Glutamatergic neuron (in vitro differentiated cells): ENCODE results near the gene RBM24. TPM values are rescaled to one million over a fixed set of nuclear protein-coding genes. Genes with fewer than 3 reads are reported as not detected.

Experiments used
- DNase-seq: peaks from one replicate; pipeline ENCODE4 v3.0.0; 2022
- H3K27ac Mint-ChIP-seq: one replicate; pipeline ENCODE4 v1.8.0; 2020; ENCODE audit warnings: mild to moderate bottlenecking, mixed read lengths, inconsistent platforms; ENCODE audit not compliant: unreplicated experiment
- H3K27me3 Mint-ChIP-seq: one replicate; pipeline ENCODE4 v1.8.0; 2020; ENCODE audit warnings: mild to moderate bottlenecking, moderate library complexity, mixed read lengths, inconsistent platforms; ENCODE audit not compliant: unreplicated experiment
- H3K36me3 Mint-ChIP-seq: one replicate; pipeline ENCODE4 v1.8.0; 2020; ENCODE audit warnings: mild to moderate bottlenecking, mixed read lengths, inconsistent platforms; ENCODE audit not compliant: unreplicated experiment
- H3K4me1 Mint-ChIP-seq: one replicate; pipeline ENCODE4 v1.8.0; 2020; ENCODE audit warnings: mild to moderate bottlenecking, low read depth, mixed read lengths, inconsistent platforms; ENCODE audit not compliant: unreplicated experiment
- H3K4me3 Mint-ChIP-seq: one replicate; pipeline ENCODE4 v1.8.0; 2020; ENCODE audit warnings: mild to moderate bottlenecking, mixed read lengths, inconsistent platforms; ENCODE audit not compliant: unreplicated experiment
- H3K9me3 Mint-ChIP-seq: one replicate; pipeline ENCODE4 v1.8.0; 2020; ENCODE audit warnings: mild to moderate bottlenecking, moderate library complexity, mixed read lengths, inconsistent platforms; ENCODE audit not compliant: unreplicated experiment
- CTCF ChIP-seq: fragments of 200-600 bp; sonication (generic); IDR thresholded peaks from one replicate; pipeline ENCODE4 v1.5.0; 2021; ENCODE audit not compliant: partially characterized antibody, unreplicated experiment
- total RNA-seq: library from RNA; stranded (reverse); fragmentation: NEBNext Ultra II Directional; extraction: Animal tissue kit (Norgen Biotek cat#: 25700); gene quantifications from one replicate; pipeline ENCODE4 v1.2.1, GENCODE V29; 2021; ENCODE audit not compliant: unreplicated experiment

RBM24 gene
- total RNA-seq, 1 donor from 2014 or later = 4.9 TPM

GRCh38 chr6:17293395-17293794 lies 12.2 kb downstream of the RBM24 start:
- no peak for DNase-seq
- Mint-ChIP-seq H3K27ac (no peak overlapping the region), H3K36me3 (no peaks in the 10 kb centered on the region), H3K4me3 (no peak overlapping the region), H3K27me3 (no peaks in the 10 kb centered on the region), H3K9me3 (peaks cover 7% of the 10 kb centered on the region), H3K4me1 (peaks cover 10% of the 10 kb centered on the region)
- no peak for TF ChIP-seq CTCF

- Mint-ChIP-seq H3K4me1 (no peaks in the 10 kb centered on the region), H3K4me3 (no peak overlapping the region), H3K27me3 (peaks cover 2% of the 10 kb centered on the region), H3K27ac (no peak overlapping the region), H3K9me3 (no peaks in the 10 kb centered on the region), H3K36me3 (no peaks in the 10 kb centered on the region)
- TF ChIP-seq CTCF = no peak
- DNase-seq = no peak
These were observed 16.3 kb downstream of the RBM24 start for GRCh38 chr6:17297271-17298080.

GRCh38 chr6:17298257-17298656 lies 17.1 kb downstream of the RBM24 start:
- Mint-ChIP-seq H3K4me1 (no peaks in the 10 kb centered on the region), H3K27ac (no peak overlapping the region), H3K36me3 (no peaks in the 10 kb centered on the region), H3K9me3 (no peaks in the 10 kb centered on the region), H3K4me3 (no peak overlapping the region), H3K27me3 (peaks cover 2% of the 10 kb centered on the region)
- DNase-seq = no peak
- no peak for TF ChIP-seq CTCF

- no peaks in the 10 kb centered on the region for H3K36me3 Mint-ChIP-seq
- no peak for TF ChIP-seq CTCF
- H3K27ac Mint-ChIP-seq = no peak overlapping the region
- no peaks in the 10 kb centered on the region for H3K9me3 Mint-ChIP-seq
- H3K4me3 Mint-ChIP-seq = no peak overlapping the region
- no peaks in the 10 kb centered on the region for H3K4me1 Mint-ChIP-seq
- H3K27me3 Mint-ChIP-seq = peaks cover 2% of the 10 kb centered on the region
- no peak for DNase-seq
These were observed 18.1 kb downstream of the RBM24 start for GRCh38 chr6:17299222-17299621.

- Mint-ChIP-seq H3K27me3 (peaks cover 2% of the 10 kb centered on the region), H3K9me3 (no peaks in the 10 kb centered on the region), H3K4me1 (no peaks in the 10 kb centered on the region), H3K27ac (no peak overlapping the region), H3K36me3 (no peaks in the 10 kb centered on the region), H3K4me3 (no peak overlapping the region)
- TF ChIP-seq CTCF = no peak
- DNase-seq = no peak
These were observed 18.6 kb downstream of the RBM24 start for GRCh38 chr6:17299750-17300149.
